A673 (cell line): ENCODE results near the gene GPC6. TPM values are rescaled to one million over a fixed set of nuclear protein-coding genes. Genes with fewer than 3 reads are reported as not detected.

Source experiments
- BruUV-seq: library from RNA; stranded (reverse); fragments of 400-500 nt; replicated peaks from 2 replicates; lab custom pipeline; 2021; lab: Mats Ljungman, UMichigan
- CTCF ChIA-PET: fragments of 300-600 bp; sonication (Branson Sonifier 250); formaldehyde crosslinking; loops from one replicate; lab custom pipeline; 2022; ENCODE audit warnings: antibody characterized with exemption; lab: Charles Lee
- POLR2A ChIA-PET: fragments of 300-600 bp; sonication (Branson Sonifier 250); formaldehyde crosslinking; loops from one replicate; lab custom pipeline; 2022; ENCODE audit warnings: antibody characterized with exemption; ENCODE audit not compliant: low non-redundant PET; lab: Charles Lee
- DNase-seq: peaks from one replicate; pipeline ENCODE4 v3.0.0-alpha.2; 2015; ENCODE audit warnings: low spot score
- H3K27ac ChIP-seq: fragments of 200-600 bp; sonication (generic); 2 replicates; pipeline ENCODE4 v1.5.1; 2016; ENCODE audit warnings: mixed run types, low read depth, mild to moderate bottlenecking, mixed read lengths, antibody characterized with exemption, low read length; ENCODE audit not compliant: poor library complexity, severe bottlenecking
- H3K27me3 ChIP-seq: fragments of 200-600 bp; sonication (generic); replicated peaks from 2 replicates; pipeline ENCODE4 v1.6.1; 2017; ENCODE audit warnings: mixed run types, low read depth, mild to moderate bottlenecking, mixed read lengths, antibody characterized with exemption, low read length; ENCODE audit not compliant: insufficient read depth, poor library complexity
- H3K36me3 ChIP-seq: fragments of 200-600 bp; sonication (generic); 2 replicates; pipeline ENCODE4 v1.6.1; 2016; ENCODE audit warnings: mixed run types, mild to moderate bottlenecking, mixed read lengths, antibody characterized with exemption, low read length; ENCODE audit not compliant: insufficient read depth, poor library complexity, severe bottlenecking
- H3K4me1 ChIP-seq: fragments of 200-600 bp; sonication (generic); 2 replicates; pipeline ENCODE4 v1.6.1; 2017; ENCODE audit warnings: mixed run types, mild to moderate bottlenecking, mixed read lengths, antibody characterized with exemption, low read length; ENCODE audit not compliant: insufficient read depth, poor library complexity, severe bottlenecking
- H3K4me3 ChIP-seq: fragments of 200-600 bp; sonication (generic); 2 replicates; pipeline ENCODE4 v1.5.1; 2016; ENCODE audit warnings: low read depth, mixed run types, mild to moderate bottlenecking, mixed read lengths, low read length; ENCODE audit not compliant: poor library complexity, severe bottlenecking
- H3K9me3 ChIP-seq: fragments of 200-600 bp; sonication (generic); 2 replicates; pipeline ENCODE4 v1.6.1; 2016; ENCODE audit warnings: mixed run types, low read depth, mild to moderate bottlenecking, mixed read lengths, antibody characterized with exemption, low read length; ENCODE audit not compliant: poor library complexity, severe bottlenecking
- EZH2 ChIP-seq: fragments of 200-600 bp; sonication (generic); IDR thresholded peaks from 2 replicates; pipeline ENCODE4 v1.6.1; 2017; ENCODE audit warnings: borderline replicate concordance, low read depth, mild to moderate bottlenecking, mixed read lengths, antibody characterized with exemption, low read length; ENCODE audit not compliant: poor library complexity, severe bottlenecking
- intact Hi-C: fragments of 100-400 bp; cut with micrococcal nuclease; formaldehyde crosslinking; loops from one replicate; pipeline ENCODE4 v1.10.0; 2022; ENCODE audit not compliant: unreplicated experiment
- total RNA-seq: library from RNA; stranded (reverse); gene quantifications from 2 replicates; pipeline ENCODE4 v1.2.3, GENCODE V29; 2021
- TF ChIP-seq, protein P1 (sequence below): fragments of 300-800, 200-600 bp; sonication (generic); conservative IDR thresholded peaks from 2 replicates; pipeline ENCODE4 v1.5.1; 2017; ENCODE audit warnings: low read depth, mild to moderate bottlenecking, antibody characterized with exemption, low read length, moderate library complexity, mixed read lengths

Gene GPC6
- total RNA-seq, 1 experiment from 2014 or later, result 23.3 TPM

DNA sequence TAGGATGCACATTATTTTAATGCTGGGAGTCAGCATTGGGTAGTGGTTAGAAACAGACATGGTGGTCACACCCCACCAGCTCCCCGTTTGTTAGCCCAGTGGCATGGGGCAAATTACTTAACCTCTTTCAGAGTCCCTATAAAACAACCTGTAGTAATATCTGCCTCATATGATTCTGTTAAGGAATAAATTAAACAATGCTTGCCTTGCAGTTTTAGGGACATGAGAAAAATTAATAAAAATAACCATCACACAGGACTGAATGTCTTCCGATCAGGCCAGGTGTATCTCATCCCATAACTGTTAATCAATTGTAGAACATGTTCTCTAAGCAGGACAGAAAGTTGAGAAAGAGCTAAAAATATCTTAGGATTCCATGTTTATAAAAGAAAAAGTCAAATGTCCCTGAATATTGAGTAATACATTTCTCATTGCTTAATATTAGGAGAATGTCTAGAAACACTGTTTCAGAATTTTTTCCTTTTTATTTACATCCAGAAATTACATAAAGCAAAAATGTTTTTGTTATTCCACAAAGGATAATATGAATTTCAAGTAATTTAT is 196.5 kb downstream of the GPC6 start:
- POLR2A ChIA-PET, result no interaction called here
- Histone ChIP-seq H3K27ac (no peak overlapping the region), H3K27me3 (no peaks in the 10 kb centered on the region), H3K4me1 (no peaks in the 10 kb centered on the region), H3K4me3 (no peak overlapping the region), H3K9me3 (no peaks in the 10 kb centered on the region), H3K36me3 (no peaks in the 10 kb centered on the region)
- DNase-seq, result no peak
- TF ChIP-seq, protein P1, sequence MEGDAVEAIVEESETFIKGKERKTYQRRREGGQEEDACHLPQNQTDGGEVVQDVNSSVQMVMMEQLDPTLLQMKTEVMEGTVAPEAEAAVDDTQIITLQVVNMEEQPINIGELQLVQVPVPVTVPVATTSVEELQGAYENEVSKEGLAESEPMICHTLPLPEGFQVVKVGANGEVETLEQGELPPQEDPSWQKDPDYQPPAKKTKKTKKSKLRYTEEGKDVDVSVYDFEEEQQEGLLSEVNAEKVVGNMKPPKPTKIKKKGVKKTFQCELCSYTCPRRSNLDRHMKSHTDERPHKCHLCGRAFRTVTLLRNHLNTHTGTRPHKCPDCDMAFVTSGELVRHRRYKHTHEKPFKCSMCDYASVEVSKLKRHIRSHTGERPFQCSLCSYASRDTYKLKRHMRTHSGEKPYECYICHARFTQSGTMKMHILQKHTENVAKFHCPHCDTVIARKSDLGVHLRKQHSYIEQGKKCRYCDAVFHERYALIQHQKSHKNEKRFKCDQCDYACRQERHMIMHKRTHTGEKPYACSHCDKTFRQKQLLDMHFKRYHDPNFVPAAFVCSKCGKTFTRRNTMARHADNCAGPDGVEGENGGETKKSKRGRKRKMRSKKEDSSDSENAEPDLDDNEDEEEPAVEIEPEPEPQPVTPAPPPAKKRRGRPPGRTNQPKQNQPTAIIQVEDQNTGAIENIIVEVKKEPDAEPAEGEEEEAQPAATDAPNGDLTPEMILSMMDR, result no peak
- CTCF ChIA-PET, result no interaction called here
- no TSS peak for BruUV-seq
- intact Hi-C loops, result no loop called here

DNA sequence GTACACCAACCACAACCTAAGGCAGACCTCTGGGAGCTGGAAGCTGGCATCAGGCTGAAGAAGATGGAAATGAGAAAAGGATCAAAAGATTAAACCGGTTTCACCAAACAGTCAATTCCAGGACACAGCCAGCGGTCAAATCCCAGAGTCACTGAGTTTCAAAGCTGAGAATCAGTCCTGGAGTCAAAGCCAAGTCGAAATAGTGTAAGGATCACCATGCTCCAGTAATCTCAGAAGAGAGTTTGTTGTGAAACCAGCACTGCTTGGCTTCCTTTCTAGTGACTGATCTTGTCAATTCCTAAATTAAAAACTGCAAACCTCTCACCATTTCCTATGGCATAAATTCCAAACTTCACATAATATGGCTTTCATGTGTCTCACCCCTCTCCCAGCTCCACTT is 198.8 kb downstream of the GPC6 start:
- ChIA-PET CTCF (no interaction called here), POLR2A (no interaction called here)
- intact Hi-C loops, result no loop called here
- no peaks in the 10 kb centered on the region for H3K36me3 ChIP-seq
- no peak overlapping the region for H3K4me3 ChIP-seq
- H3K4me1 ChIP-seq, result peaks cover 6% of the 10 kb centered on the region
- BruUV-seq, result no TSS peak
- H3K9me3 ChIP-seq, result no peaks in the 10 kb centered on the region
- no peak for DNase-seq
- H3K27ac ChIP-seq, result no peak overlapping the region
- H3K27me3 ChIP-seq, result no peaks in the 10 kb centered on the region
- no peak for TF ChIP-seq EZH2
- TF ChIP-seq, protein P1, result no peak

DNA sequence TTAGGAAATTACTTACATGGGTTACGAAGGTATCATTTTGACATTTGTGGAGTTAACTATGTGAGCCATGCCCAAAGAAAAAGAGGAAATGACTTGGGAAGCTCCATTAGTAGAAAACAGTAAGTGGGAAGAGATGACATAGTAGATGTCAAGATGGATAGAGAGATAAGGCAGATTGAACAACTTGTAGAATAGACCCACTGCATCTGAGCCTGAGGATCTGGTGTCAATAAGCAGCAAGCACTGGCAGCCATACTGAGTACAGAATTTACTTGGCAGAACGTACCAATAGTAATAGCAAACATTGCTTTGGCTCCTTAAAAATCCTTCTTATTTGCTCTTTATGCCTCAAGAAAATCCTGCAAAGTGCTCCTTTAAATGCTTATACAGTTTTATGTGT is 203.8 kb downstream of the GPC6 start:
- H3K9me3 ChIP-seq, result no peaks in the 10 kb centered on the region
- TF ChIP-seq, protein P1, result no peak
- POLR2A ChIA-PET, result no interaction called here
- no TSS peak for BruUV-seq
- intact Hi-C loops, result no loop called here
- no peaks in the 10 kb centered on the region for H3K27me3 ChIP-seq
- H3K36me3 ChIP-seq, result no peaks in the 10 kb centered on the region
- no peak overlapping the region for H3K27ac ChIP-seq
- H3K4me1 ChIP-seq, result peaks cover 10% of the 10 kb centered on the region
- CTCF ChIA-PET, result no interaction called here
- DNase-seq, result peak; percentile 71
- no peak overlapping the region for H3K4me3 ChIP-seq
